Activated B cell treated with CpG ODN at 0.5 μM for 24 hours (primary cell): ENCODE results near the gene PLA2R1. TPM values are rescaled to one million over a fixed set of nuclear protein-coding genes. Genes with fewer than 3 reads are reported as not detected.

Experiments used
- ATAC-seq: fragments of 200-7000 bp; cut with Tn5 transposase; one replicate; pipeline ENCODE4 v1.10.0; 2021; ENCODE audit warnings: low read depth, mild to moderate bottlenecking, moderate library complexity
- CTCF ChIA-PET: fragments of 350-600 bp; sonication (Branson Sonifier 250); formaldehyde crosslinking; loops from one replicate; lab custom pipeline; 2021; ENCODE audit warnings: antibody characterized with exemption; lab: Charles Lee
- POLR2A ChIA-PET: fragments of 350-600 bp; sonication (Branson Sonifier 250); formaldehyde crosslinking; loops from one replicate; lab custom pipeline; 2021; ENCODE audit warnings: antibody characterized with exemption; lab: Charles Lee
- DNase-seq: peaks from one replicate; pipeline ENCODE4 v3.0.0; 2022
- H3K27ac Mint-ChIP-seq: one replicate; pipeline ENCODE4 v1.8.0; 2020; ENCODE audit warnings: mixed read lengths
- H3K27me3 Mint-ChIP-seq: one replicate; pipeline ENCODE4 v1.8.0; 2021; ENCODE audit warnings: mixed read lengths
- H3K36me3 Mint-ChIP-seq: one replicate; pipeline ENCODE4 v1.8.0; 2021; ENCODE audit warnings: low read depth, mixed read lengths
- H3K4me1 Mint-ChIP-seq: one replicate; pipeline ENCODE4 v1.8.0; 2021; ENCODE audit warnings: mixed read lengths
- H3K4me3 Mint-ChIP-seq: one replicate; pipeline ENCODE4 v1.8.0; 2020; ENCODE audit warnings: mild to moderate bottlenecking, mixed read lengths
- H3K9me3 Mint-ChIP-seq: one replicate; pipeline ENCODE4 v1.8.0; 2020; ENCODE audit warnings: mixed read lengths
- intact Hi-C: fragments of 100-400 bp; cut with micrococcal nuclease; formaldehyde crosslinking; loops from one replicate; pipeline ENCODE4 v1.15.1; 2024
- total RNA-seq: library from RNA; stranded (reverse); gene quantifications from 2 replicates; pipeline ENCODE4 v1.2.3, GENCODE V29; 2022
- TF ChIP-seq, protein P1 (sequence below): fragments of 200-600 bp; IDR thresholded peaks from one replicate; pipeline ENCODE4 v1.8.0; 2022; ENCODE audit warnings: antibody characterized with exemption, mild to moderate bottlenecking

Gene PLA2R1
- total RNA-seq, 1 donor from 2014 or later = not detected

DNA sequence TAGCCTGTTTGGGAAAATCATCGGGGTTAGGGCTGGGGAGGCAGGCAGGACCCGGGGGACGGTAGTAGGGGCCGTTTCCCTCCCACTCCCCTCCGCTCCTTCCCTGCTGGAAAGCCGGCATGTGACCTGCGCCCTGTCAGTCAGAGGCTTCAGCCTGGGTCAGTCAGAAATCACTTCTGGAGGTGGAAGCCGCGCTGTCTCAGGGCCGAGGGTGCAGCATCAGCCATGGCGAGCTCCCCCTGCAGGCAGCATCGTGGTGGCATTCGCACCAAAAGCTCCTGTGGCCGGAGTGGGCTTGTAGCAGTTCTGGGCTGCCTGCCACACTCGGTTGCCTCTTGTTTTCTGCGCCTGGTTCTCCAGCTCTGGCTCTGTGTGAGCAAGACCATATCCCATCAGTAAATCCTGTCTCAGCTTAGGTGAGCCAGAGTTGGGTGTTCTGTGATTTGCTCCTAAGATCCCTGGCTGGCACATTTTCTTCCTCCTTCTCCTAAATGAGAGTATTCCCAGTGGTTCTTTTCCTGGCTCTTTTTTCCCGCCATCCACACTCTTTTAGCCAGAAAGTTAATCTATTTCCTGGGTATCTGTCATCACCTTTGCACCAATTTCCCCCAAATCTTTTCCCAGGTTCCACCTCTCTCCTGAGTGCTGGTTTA lies 140.5 kb downstream of the PLA2R1 start:
- ChIA-PET POLR2A (interaction anchor here (1.0 to 1.6 kb wide), 3 partner anchors 13 to 43 kb away, joined by 3 to 5 read pairs (median 5); partner anchors contain the start of gene LY75), CTCF (interaction anchor here (0.7 to 2.1 kb wide), 17 partner anchors 9 to 609 kb away, joined by 3 to 10 read pairs (median 4); no protein-coding TSS in a partner anchor)
- Mint-ChIP-seq H3K4me3 (no peak overlapping the region), H3K27me3 (no peaks in the 10 kb centered on the region), H3K27ac (peak overlapping the region; percentile 6), H3K36me3 (no peaks in the 10 kb centered on the region), H3K4me1 (peaks cover 28% of the 10 kb centered on the region), H3K9me3 (no peaks in the 10 kb centered on the region)
- intact Hi-C loops = loop anchor here (1.0 to 5.0 kb wide), 4 partner anchors 17 to 1021 kb away; no protein-coding TSS in a partner anchor
- peak; percentile 97 for ATAC-seq
- DNase-seq = peak; percentile 65
- TF ChIP-seq, protein P1, sequence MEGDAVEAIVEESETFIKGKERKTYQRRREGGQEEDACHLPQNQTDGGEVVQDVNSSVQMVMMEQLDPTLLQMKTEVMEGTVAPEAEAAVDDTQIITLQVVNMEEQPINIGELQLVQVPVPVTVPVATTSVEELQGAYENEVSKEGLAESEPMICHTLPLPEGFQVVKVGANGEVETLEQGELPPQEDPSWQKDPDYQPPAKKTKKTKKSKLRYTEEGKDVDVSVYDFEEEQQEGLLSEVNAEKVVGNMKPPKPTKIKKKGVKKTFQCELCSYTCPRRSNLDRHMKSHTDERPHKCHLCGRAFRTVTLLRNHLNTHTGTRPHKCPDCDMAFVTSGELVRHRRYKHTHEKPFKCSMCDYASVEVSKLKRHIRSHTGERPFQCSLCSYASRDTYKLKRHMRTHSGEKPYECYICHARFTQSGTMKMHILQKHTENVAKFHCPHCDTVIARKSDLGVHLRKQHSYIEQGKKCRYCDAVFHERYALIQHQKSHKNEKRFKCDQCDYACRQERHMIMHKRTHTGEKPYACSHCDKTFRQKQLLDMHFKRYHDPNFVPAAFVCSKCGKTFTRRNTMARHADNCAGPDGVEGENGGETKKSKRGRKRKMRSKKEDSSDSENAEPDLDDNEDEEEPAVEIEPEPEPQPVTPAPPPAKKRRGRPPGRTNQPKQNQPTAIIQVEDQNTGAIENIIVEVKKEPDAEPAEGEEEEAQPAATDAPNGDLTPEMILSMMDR = no peak

DNA sequence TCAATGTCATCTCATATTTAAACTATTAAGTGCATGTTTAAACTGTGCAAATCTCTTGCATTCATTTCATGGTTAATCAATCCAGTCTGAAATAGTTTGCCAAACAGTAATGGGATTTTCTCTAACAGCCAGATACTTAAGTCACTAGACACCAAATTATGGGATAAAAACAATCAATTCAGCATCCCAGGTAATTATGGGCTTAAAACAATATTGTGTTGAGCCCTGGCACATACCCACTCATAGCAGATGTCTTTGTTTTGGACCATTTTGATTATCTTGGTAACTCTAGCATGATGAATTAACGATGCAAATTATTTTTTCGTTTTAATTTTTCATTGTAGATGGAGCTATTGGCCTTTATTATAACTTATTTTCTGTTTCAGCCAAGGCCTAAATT lies 145.9 kb downstream of the PLA2R1 start:
- H3K4me3 Mint-ChIP-seq = no peak overlapping the region
- ATAC-seq = no peak
- ChIA-PET CTCF (no interaction called here), POLR2A (no interaction called here)
- TF ChIP-seq, protein P1 = no peak
- no peaks in the 10 kb centered on the region for H3K36me3 Mint-ChIP-seq
- H3K27ac Mint-ChIP-seq = no peak overlapping the region
- peaks cover 10% of the 10 kb centered on the region for H3K4me1 Mint-ChIP-seq
- intact Hi-C loops = no loop called here
- H3K27me3 Mint-ChIP-seq = no peaks in the 10 kb centered on the region
- no peaks in the 10 kb centered on the region for H3K9me3 Mint-ChIP-seq
- no peak for DNase-seq

GRCh38 chr2:159913900-159914299 lies 148.5 kb downstream of the PLA2R1 start:
- ChIA-PET POLR2A (interaction anchor here (1.5 kb wide), 1 partner anchor 10 kb away, joined by 4 read pairs; the partner anchor contains the start of gene LY75), CTCF (no interaction called here)
- H3K27me3 Mint-ChIP-seq = no peaks in the 10 kb centered on the region
- no peak for ATAC-seq
- no peak overlapping the region for H3K27ac Mint-ChIP-seq
- DNase-seq = no peak
- no peak overlapping the region for H3K4me3 Mint-ChIP-seq
- intact Hi-C loops = no loop called here
- no peaks in the 10 kb centered on the region for H3K9me3 Mint-ChIP-seq
- no peaks in the 10 kb centered on the region for H3K4me1 Mint-ChIP-seq
- TF ChIP-seq, protein P1 = no peak
- H3K36me3 Mint-ChIP-seq = no peaks in the 10 kb centered on the region

DNA sequence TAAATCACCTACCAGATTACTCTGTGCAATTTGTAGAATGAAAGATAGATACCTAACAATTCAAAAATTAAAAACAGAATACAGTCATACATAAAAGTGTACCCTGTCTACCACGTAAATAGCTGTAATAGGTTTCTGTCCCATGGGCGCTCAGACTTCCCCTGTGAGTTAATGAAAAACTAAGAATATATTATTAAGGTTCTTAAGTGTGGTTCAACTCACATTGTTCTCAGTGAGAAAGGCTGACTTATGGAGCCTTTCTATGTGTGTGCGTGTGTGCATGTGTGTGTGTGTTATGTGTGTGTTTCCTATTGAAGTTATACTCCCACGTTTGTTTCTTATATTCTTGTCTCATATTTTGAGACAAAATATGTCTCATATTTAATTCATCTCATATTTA lies 149.8 kb downstream of the PLA2R1 start:
- DNase-seq (no peak), ATAC-seq (peak; percentile 25)
- intact Hi-C loops = no loop called here
- Mint-ChIP-seq H3K4me1 (no peaks in the 10 kb centered on the region), H3K4me3 (no peak overlapping the region), H3K36me3 (no peaks in the 10 kb centered on the region), H3K9me3 (no peaks in the 10 kb centered on the region), H3K27ac (no peak overlapping the region), H3K27me3 (no peaks in the 10 kb centered on the region)
- ChIA-PET CTCF (no interaction called here), POLR2A (interaction anchor here (1.0 to 1.5 kb wide), 2 partner anchors 8 to 18 kb away, joined by 3 to 4 read pairs; partner anchors contain the start of gene LY75)
- TF ChIP-seq, protein P1 = no peak

GRCh38 chr2:159910951-159911350 lies 151.5 kb downstream of the PLA2R1 start:
- TF ChIP-seq, protein P1 = no peak
- POLR2A ChIA-PET = no interaction called here
- intact Hi-C loops = no loop called here
- Mint-ChIP-seq H3K9me3 (no peaks in the 10 kb centered on the region), H3K4me3 (no peak overlapping the region), H3K27ac (no peak overlapping the region), H3K27me3 (no peaks in the 10 kb centered on the region), H3K36me3 (no peaks in the 10 kb centered on the region), H3K4me1 (peaks cover 2% of the 10 kb centered on the region)
- DNase-seq (no peak), ATAC-seq (no peak)
- CTCF ChIA-PET = no interaction called here
